HG02852 (cell line): ENCODE results near the gene PRDM16.

Experiments
- ATAC-seq: cut with Tn5 transposase; IDR thresholded peaks from one replicate; pipeline ENCODE4 v1.9.1; 2021; ENCODE audit warnings: mild to moderate bottlenecking, moderate library complexity; ENCODE audit not compliant: unreplicated experiment

PRDM16 gene

DNA sequence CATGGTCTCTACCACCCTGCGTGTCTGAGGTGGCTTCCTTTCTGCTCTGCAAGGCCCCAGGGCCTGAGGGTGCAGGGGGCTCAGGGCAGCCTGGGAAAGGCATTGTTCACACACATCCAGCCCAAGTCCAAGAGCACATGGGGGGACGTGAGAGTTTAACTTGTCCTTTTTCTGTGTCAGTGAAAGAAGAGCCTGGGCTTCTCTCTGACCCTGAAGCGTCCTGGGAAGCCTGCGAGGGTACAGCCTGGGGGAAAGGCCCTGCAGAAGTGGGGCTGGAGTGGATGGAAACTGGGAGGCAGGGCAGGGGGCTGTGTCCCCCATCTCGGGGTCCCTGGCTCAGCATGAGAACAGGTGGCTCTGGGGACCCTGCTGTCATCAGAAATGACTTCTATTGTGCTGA lies 181.6 kb downstream of the PRDM16 start:
- ATAC-seq = no peak

DNA sequence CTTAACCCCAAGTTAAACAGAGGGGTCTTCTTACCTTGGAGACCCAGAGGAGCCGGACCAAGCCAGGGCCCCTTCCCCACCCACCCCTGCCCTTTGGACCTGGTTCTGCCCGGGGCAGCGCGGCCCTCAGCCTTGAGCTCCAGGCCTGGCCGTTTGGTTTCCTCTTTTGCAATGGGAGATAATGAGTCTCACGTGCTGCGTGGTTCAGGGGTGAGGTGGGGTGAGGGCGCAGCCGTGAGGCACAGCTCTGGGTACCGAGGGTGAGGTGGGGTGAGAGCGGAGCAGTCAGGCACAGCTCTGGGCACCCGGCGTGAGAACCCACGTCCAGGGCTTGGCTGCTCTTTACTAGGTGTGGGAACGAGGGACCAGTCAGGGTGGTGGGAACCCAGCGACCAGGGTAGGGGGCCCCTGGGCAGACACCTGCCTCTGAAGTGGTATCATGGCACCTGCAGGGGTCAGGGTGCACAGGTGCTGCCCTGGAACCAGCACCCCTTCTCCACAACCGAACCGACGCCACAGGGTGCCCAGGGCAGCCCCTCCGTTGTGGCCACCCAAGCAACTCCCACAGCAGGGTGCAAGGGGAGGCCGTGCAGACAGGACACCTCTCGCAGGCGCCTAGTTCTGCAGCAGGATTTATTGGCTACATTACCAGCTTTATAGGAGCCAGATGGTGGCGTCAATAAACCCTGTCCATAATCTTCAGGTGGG lies 182.2 kb downstream of the PRDM16 start:
- no peak for ATAC-seq

DNA sequence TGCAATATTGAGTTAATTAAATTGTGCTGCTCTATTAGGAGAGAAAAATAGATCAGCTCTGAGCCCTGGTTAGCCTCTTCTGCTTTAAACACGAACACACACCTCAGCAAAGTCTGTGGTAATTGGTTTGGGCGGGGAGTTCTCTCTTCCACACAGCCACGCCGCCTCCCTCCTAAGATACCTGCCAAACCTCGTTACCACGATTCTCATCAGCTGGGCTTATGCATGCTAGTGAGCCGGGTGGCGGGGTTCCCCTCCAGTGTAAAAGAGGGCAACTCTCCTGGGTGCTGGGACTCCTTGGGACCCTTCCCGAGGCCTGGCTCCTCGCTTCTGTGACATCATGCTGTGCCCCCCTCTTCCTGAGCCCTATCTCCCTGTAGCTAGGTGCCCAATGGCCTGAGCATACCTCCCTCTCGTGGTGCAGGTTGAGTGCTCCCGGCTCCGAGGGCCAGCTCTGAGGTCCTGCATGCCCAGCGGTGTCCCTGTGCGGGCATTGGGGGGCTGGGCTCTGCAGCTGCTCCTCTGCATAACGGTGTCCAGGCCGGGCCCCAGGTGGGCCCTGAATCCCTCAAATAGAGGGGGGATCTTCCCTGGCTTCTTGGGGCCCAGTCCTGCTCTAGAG lies 182.9 kb downstream of the PRDM16 start:
- ATAC-seq = no peak

DNA sequence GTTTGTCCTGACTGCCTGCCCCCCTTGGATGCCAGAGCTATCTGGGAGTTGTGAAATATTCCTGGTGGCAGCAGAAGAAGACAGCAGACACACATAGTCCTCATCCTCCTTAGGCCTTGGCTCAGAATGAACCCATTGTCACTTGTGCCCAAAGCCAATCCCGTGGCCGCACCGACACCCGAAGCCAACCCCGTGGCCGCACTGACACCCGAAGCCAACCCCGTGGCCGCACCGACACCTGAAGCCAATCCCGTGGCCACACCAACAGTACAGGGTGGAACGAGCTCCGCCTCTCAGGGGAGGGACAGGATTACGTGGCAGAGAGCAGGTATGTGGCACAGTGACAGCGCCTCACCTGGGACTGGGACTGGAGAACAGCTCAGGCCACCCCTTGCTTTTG lies 186.7 kb downstream of the PRDM16 start:
- no peak for ATAC-seq

DNA sequence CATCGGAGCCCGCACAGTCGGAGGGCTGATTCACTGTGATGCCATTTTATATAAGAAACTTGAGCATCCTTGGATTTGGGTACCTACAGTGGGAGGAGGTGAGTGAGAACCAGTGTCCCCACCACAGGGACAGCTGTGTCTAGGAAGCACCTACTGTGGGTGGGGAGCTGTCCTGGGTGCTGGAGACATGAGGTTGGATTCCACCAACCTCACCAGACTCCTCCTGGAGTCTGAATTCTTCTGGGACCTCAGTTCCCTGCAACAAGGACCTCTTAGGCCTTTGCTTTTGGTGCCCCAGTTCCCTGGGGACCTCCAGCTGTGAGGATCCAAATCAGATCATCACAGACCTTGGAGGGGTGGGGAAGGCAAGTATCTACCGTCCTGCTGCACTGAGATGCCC lies 188.8 kb downstream of the PRDM16 start:
- ATAC-seq = no peak

DNA sequence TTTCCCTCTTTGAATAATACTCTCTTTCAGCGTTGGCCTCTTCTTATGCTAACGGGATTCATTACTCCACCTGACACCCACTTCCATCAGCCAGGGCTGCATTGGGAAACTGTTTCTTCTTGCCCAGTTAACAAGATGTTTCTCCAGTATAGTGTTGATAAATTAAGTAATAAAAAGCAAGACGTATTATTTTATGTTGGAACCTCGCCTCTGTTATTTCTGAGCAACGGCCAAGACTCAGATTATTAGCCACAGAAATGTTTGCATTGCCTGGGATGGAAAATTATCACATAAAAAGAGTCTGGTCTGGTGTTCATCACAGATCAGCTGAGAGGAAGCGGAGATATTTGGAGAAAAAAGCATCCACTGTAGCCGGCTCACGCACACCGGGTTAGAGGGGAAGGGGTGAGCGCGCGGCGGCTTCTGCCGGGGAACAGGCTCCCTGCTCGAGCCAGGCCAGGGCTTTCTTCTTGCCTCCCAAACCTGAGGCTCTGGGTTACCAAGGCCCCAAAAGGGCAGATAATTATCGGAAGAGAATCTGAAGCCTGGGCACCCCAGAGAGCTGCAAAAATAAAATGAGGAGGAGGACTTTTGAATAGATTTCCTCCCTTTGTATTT lies 189.5 kb downstream of the PRDM16 start:
- no peak for ATAC-seq

DNA sequence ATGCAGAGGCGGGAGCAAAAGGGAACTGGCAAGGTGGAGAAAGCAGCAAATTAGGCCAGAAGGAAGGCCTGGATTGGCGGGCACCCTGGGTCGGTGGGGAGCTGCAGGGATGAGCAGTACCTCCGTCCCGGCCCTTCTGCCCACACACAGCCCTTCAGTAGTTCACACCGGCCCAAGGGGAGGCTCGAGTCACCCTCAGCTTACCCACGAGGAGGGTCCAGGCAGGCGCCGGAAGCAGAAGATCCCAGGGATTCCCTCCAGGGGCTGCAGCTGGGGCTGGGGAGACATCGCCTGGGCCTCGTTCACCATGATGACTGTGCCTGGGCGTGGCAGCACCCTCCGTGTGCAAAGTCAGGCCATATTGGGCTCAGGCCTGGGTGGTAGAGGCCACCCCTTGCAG lies 190.0 kb downstream of the PRDM16 start:
- ATAC-seq = no peak

DNA sequence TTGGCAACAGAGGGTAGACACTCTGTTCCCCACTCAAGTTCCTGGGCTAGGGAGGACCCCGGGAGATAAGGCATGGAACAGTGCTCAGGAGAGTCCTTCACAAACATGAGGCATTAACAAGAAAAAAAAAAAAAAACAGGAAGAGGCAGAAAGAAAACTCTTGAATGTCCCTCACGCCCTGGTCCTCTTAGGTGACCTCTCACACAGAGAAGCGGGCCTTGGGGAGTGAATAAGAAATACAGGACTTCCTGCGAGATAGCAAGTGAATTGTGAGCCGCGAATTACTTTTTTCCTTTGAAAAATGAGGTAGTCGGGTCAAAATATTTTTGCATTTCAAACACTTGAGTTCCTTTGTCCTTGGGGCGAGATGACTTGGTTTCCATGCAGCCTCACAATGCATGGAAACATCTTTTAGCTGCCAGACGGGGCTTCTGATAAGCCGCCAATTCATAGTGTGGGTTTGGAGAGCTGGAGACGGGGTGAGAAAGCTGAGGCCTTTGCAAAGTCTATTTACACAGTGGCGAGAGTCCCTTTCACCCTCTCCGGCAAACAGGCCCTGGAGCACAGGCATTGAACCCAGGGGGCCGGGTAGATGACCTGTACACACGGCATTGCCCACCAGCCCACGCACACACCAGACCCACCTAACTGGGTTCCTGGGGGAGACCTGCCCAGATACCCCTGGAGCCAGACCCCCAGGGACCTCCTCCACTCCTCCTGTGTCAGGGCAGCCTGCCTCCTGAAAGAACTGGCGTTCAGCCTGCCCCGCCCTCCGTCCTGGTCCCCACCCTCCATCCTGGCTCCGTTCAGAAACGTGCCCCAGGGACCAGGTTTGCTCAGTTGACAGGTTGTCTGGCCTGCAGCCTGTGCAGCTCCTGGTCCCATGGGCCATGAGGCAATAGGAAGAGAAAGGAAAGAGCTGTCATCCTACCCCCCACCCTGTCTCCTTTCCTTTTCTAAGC lies 192.3 kb downstream of the PRDM16 start:
- ATAC-seq = no peak

DNA sequence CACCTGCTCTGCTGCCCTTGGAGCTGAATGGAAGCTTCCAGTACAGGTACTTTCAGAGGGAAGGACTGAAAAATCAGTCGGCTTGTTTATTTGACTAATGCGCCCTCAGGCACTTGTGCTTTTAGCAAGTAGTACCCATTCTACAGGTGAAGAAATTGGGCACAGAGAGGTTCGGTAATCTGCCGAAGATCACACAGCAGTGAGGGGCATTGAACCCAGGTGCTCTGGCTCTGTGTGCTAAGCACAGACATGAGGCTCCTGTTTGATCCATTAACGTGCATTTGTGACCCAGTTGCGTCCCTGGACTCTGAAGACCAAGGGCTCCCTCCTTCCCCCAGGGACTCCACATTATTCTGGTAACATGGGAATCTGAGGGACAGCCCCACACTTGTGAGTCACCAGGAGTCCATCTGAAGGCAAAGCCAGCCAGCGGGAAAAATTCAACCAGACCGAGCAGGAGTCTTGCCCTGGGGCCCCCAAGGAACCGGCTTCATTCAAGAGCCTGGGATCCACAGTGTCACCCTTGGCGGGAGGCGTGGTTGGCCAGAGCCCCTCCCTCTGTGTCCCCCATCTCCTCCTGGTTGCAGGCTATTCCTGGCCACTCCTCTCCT lies 193.1 kb downstream of the PRDM16 start:
- no peak for ATAC-seq

DNA sequence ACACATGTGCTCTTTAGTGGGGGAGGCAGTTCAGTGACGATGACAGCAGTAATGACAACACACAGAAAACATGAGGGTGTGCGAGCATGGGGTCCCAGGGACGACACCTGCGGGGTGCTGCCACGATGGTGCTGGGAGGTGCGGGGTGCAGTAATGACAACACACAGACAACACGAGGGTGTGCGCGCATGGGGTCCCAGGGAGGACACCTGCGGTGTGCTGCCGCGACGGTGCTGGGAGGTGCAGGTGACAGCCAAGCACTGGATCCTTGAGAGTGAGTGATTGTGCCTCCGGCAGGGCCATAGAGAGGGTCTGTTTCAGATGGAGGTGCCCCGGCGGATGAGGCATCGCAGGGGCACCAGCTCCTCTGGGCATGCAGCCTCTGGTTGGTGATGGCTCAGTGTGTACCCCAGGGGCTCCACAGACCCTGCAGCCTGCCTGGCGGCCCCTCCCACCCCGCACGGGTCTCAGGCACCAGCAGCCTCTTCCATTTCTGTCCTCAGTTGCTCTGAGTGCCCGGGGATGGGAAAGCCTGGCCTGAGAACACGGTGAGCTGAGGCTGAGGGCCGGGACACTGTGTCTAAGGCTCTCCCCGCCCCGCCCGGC lies 193.8 kb downstream of the PRDM16 start:
- no peak for ATAC-seq

DNA sequence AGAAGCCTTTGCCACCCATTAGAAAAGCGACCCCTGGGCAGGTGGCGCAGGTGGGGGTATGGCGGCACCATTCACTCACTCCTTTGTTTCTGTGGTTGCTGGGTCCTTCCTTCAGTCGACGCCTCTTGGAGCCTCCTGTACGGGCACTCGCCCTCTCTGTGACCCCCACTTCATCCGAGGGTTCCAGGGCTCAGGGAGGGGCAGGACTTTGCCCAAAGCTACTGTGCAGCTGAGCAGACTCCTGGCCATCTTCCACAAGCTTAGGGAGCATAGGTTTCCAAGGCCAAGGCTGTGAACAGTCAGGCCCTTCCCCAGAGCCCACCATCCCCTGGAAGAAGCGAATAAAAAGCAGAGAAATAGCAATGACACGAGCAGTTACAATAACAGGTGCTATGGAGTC lies 194.8 kb downstream of the PRDM16 start:
- no peak for ATAC-seq

DNA sequence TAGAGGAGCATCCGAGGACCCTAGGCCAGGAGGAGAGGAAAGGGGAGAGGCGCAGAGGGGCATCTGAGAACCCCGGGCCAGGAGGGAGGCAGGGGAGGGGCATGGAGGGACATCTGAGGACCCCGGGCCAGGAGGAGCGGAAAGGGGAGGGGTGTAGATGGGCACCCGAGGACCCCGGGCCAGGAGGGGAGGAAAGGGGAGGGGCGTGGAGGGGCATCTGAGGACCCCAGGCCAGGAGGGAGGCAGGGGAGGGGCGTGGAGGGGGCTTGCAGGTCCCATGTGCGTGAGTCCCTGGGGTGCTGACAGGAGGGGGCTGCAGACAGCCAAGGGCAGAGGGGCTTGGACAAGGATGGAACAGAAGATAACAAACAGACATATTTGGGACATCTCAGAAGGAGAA lies 195.5 kb downstream of the PRDM16 start:
- ATAC-seq = no peak

DNA sequence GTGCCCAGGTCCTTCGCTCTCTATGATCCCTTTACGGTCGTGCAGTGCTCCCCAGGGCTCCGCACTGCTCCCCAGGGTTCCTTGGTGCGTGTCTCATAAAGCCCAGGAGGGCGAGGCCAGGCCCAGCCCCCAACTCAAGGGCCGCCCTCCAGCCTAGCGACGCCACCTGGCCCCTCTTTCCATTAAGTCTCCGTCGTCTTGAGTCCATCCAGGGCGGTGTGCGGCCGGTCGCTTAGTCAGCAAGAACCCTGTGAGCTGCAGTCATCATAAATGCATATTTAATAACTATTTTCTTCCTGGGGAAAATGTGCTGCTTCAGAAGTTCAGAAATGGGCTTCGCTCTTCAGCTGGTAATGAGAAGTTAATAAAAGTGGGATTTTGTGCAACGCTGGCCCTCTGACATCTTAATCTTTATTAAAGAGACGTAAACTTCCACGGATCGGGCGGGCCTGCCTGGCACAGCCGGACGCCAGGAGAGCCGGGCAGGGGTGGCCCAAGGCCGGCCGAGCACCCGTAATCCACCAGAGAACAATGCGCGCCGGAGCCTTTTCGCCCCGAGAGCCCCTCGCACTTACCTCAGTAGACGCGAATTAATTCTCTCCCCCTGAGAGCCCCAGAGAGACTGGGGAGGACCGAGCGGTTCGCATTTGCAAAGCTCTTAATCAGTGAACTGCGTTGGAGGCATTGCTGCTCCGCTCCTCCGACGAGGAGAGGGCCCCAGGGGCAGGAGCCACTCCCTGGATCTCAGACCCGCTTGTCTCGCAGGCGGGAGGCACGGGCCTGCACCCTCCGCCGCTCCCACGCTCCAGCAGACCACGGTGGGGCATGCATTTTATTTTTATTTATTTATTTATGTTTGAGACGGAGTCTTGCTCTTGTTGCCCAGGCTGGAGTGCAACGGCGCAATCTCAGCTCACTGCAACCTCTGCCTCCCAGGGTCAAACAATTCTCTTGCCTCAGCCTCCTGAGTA lies 197.1 kb downstream of the PRDM16 start:
- no peak for ATAC-seq

DNA sequence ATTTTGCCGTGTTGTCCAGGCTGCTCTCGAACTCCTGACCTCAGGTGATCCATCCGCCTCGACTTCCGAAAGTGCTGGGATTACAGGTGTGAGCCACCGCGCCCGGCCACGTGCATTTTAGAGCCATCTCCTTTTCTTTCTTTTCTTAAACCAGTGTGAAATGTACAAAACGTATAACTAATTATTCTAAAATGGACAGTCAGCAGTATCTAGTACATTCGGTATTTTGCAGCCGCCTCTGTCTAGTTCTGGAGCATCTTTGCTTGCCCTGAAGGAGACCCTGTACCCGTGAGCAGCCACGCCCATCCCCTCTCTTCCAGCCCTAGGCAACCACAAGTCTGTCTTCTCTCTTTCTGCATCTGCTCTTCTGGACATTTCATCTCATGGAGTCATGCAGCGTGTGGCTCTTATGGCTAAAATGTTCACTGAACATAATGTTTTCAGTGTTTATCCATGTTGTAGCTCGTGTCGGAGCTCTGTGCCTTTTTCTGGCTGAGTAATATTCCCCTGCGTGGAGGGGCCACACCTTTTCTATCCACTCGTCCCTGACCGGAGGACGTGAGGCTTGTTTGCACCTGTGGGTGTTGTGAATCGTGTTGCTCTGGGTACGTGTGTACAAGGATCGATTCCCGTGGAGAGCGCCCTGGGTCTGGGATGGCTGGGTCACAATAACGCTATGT lies 198.0 kb downstream of the PRDM16 start:
- no peak for ATAC-seq

DNA sequence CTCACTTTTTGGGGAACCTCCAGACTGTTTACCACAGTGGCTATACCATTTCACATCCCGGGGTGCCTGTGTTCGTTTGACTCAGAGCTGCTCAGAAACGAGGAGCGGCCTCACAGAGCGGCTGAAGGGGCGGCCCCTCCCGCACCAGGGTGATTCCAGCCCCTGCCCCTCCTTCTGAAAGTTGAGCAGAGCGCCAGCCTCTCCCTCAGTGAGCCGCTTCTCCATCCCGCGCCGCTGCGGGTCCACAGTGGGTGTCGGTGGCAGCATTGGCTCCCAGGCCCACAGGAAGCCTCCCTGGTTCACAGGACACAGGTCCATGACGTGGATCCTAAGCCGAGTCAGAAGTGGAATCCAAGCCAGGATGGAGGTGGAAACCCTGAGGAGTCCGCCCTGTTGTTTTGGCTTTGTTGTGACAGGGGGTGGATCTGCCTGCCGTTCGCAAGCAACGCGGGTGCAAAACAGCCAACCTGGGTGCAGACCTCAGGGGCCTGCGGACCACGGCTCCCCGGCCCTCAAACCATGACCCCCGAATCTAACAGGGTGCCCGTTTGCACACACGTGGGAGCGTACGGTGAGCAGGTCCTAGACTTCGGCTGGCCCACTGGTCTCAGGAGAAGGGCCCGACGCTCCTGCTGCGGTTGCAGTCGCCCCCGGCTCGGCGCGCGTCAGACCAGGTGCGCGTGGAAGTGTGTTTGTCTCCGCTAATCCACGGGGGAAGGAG lies 198.7 kb downstream of the PRDM16 start:
- ATAC-seq = no peak

DNA sequence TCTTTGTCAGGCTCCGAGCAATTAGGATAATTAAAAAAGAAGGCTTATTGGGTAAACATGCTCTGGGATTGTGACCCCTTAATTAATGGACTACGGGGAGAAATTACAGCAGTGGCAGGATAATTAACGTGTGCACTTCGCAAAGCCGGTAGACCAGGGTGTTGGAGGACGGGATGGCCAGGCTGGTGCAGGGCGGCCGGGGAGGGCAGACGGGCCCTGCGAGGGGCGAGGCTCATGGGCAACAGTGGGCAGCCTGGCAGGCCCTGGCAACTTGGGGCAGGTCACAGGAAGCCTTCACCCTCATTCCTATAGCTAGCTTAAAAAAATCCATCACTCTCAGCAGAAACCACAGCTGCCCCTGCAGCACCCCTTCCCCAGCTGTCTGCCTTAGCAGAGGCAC lies 199.3 kb downstream of the PRDM16 start:
- no peak for ATAC-seq

DNA sequence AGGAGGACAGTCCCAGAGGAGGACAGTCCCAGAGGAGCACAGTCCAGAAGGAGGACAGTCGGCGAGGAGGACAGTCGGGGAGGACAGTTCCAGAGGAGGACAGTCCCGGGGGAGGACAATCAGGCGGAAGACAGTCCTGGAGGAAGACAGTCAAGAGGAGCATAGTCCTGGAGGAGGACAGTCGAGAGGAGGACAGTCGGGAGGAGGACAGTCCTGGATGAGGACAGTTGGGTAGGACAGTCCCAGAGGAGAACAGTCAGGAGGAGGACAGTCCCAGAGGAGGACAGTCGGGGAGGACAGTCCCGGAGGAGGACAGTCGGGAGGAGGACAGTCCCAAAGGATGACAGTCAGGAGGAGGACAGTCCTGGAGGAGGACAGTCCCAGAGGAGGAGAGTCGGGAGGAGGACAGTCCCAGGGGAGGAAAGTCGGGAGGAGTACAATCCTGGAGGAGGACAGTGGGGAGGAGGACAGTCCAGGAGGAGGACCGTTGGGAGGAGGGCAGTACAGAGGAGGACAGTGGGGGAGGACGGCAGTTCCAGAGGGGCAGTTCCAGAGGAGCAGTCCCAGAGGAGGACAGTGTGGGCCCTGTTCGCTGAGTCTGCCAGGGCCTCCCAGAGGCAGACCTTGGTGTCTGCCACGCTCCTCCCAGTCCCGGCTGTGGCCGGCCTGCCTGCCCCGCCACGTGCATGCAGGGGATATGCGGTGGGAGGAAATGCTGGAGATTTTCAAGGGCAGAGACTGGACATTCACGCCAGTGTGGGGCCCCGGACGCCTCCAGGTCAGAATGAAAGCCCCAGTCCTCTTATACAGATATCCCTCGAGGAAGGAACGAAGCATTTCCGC lies 201.6 kb downstream of the PRDM16 start:
- no peak for ATAC-seq
